GM23248 (cell line): ENCODE results near the gene PRR18.

ENCODE experiments used
- EZH2 ChIP-seq: fragments of 200-600 bp; sonication (generic); IDR thresholded peaks from 2 replicates; pipeline ENCODE4 v1.6.1; 2018; ENCODE audit warnings: antibody characterized with exemption, mild to moderate bottlenecking; ENCODE audit not compliant: insufficient read depth, poor library complexity, severe bottlenecking
- EZH2phosphoT487 ChIP-seq: fragments of 200-600 bp; sonication (generic); IDR thresholded peaks from 2 replicates; pipeline ENCODE4 v1.6.1; 2018; ENCODE audit warnings: antibody characterized with exemption, moderate library complexity, mild to moderate bottlenecking, low read depth; ENCODE audit not compliant: insufficient read depth

DNA sequence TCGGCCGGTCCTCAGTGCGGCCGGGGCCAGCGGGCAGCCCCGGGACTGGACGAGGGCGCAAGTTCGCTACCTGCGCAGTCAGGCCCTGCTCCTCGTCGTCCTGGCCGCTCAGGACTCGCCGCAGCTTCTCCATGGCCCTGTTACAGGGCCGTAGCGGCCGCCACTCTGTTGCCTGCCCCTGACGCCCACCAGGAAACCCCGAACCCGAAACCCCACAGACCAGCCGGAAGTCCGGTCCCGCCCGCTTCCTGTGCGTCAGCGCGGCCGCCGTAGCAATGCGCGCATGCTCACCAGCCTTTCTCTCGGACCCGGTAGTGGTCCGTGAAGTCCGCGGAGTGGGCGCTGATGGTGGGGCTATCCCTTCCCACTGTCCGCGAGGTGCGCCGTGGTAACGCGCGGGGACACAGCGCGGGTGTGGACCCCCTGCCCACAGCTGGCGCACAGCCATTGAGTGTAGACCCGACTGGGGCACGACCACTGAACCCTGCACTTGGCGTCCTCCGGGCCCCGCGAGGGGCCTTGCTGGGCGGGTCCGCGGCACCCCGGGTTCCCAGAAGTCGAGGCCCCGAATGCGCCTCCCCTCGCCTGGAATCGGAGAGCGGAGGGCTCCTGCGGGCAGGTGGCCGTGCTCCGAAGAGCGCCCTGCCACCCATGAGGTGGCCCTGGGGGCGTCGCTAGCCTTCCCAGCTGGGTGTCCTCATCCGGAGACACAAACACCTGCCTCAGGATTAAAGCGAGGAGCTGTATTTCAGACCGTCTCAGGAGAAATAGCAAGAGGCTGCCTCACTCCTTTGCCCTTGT lies 34.4 kb upstream of the PRR18 start, which contains the start of gene SFT2D1:
- no peak for TF ChIP-seq EZH2
- TF ChIP-seq EZH2phosphoT487, result no peak
